RWPE2 (cell line): ENCODE data around the gene C1GALT1.

ENCODE experiments used
- ATAC-seq: fragments of 200-7000 bp; cut with Tn5 transposase; 3 replicates; pipeline ENCODE4 v1.9.1; 2021; ENCODE audit warnings: low read depth
- DNase-seq: peaks from one replicate; pipeline ENCODE4 v3.0.0-alpha.2; 2020; ENCODE audit warnings: low spot score
- H3K27ac ChIP-seq: fragments of 450-650 bp; 2 replicates; pipeline ENCODE4 v1.5.1; 2017; ENCODE audit warnings: mild to moderate bottlenecking; ENCODE audit not compliant: poor library complexity, severe bottlenecking
- H3K27me3 ChIP-seq: fragments of 250-450 bp; sonication (Bioruptor Pico); 2 replicates; pipeline ENCODE4 v1.5.1; 2021; ENCODE audit warnings: mild to moderate bottlenecking, moderate library complexity; ENCODE audit not compliant: insufficient read depth, poor library complexity, severe bottlenecking
- H3K36me3 ChIP-seq: fragments of 250-450 bp; sonication (Bioruptor Pico); 2 replicates; pipeline ENCODE4 v1.5.1; 2020; ENCODE audit warnings: low read depth, mild to moderate bottlenecking, moderate library complexity
- H3K4me1 ChIP-seq: fragments of 250-450 bp; sonication (Bioruptor Pico); 2 replicates; pipeline ENCODE4 v1.5.1; 2021; ENCODE audit warnings: mild to moderate bottlenecking, moderate library complexity; ENCODE audit not compliant: insufficient read depth, poor library complexity, severe bottlenecking
- H3K4me3 ChIP-seq: fragments of 250-450 bp; sonication (Bioruptor Pico); 2 replicates; pipeline ENCODE4 v1.5.1; 2021; ENCODE audit warnings: mild to moderate bottlenecking, moderate library complexity; ENCODE audit not compliant: severe bottlenecking
- H3K9me3 ChIP-seq: fragments of 250-450 bp; sonication (Bioruptor Pico); 2 replicates; pipeline ENCODE4 v1.5.1; 2021; ENCODE audit warnings: mild to moderate bottlenecking, moderate library complexity; ENCODE audit not compliant: severe bottlenecking
- TF ChIP-seq, protein P1 (sequence below): fragments of 450-650 bp; IDR thresholded peaks from one replicate; pipeline ENCODE4 v1.5.1; 2017; ENCODE audit warnings: mild to moderate bottlenecking, moderate library complexity; ENCODE audit not compliant: poor library complexity, severe bottlenecking

C1GALT1 gene

DNA sequence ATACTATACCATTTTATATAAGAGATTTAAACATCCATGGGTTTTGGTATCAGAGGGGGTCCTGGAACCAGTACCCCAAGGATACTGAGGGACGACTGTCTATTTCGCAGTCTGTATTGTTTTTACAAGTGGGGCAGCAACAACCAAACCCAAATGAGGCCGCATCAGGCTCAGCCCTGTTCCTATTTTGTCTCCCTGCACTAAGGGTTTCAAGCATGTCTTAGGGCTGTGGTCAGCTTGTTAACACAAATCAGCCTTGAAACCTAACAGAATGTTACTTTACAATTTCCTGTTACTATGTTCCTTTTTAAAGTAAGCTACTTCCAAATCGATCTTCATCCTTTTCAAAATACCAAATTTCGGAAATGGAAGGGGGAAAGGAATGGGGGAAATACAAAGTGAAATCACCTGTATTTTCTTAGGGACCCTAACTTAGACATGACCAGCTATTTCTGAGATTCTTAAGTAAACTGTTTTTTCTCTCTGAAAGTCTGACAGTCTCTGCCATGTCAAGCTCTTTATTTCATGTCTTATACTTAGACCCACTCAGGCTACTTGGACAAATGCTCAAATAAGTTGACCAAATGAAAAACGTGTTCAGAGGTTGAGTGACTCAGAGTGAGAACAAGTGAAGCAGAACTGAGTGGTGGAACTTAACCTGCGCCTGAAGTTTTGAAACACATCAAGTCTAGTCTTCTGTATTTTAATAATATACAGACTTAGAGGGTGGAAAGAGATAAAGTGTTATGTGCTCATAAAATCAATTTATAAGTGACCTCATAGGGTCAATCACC, 75.8 kb downstream of the C1GALT1 start:
- H3K36me3 ChIP-seq = peaks cover 4% of the 10 kb centered on the region; the same call in 1 of the 2 replicates
- DNase-seq = no peak
- no peak overlapping the region for H3K4me3 ChIP-seq
- no peaks in the 10 kb centered on the region for H3K27me3 ChIP-seq
- TF ChIP-seq, protein P1, sequence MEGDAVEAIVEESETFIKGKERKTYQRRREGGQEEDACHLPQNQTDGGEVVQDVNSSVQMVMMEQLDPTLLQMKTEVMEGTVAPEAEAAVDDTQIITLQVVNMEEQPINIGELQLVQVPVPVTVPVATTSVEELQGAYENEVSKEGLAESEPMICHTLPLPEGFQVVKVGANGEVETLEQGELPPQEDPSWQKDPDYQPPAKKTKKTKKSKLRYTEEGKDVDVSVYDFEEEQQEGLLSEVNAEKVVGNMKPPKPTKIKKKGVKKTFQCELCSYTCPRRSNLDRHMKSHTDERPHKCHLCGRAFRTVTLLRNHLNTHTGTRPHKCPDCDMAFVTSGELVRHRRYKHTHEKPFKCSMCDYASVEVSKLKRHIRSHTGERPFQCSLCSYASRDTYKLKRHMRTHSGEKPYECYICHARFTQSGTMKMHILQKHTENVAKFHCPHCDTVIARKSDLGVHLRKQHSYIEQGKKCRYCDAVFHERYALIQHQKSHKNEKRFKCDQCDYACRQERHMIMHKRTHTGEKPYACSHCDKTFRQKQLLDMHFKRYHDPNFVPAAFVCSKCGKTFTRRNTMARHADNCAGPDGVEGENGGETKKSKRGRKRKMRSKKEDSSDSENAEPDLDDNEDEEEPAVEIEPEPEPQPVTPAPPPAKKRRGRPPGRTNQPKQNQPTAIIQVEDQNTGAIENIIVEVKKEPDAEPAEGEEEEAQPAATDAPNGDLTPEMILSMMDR = no peak
- ATAC-seq = no peak
- no peaks in the 10 kb centered on the region for H3K4me1 ChIP-seq
- no peak overlapping the region for H3K27ac ChIP-seq
- H3K9me3 ChIP-seq = no peaks in the 10 kb centered on the region

DNA sequence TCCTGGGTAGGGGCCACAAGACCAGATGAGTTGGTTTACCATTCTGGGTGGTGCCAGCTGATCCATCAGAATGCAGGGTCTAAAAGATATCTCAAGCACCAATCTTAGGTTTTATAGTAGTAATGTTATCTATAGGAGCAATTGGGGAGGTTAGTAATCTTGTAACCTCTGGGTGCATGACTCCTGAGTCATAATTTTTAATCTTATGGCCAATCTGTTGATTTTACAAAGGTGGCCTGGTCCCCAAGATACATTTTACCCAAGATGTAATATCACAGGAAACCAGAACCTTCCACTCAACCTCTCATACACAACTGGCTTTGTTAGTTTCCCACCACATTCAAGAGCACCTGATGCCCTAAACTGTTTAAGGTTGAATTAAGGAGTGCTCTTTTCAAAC, 79.5 kb downstream of the C1GALT1 start:
- no peak overlapping the region for H3K27ac ChIP-seq
- DNase-seq (no peak), ATAC-seq (no peak)
- peaks cover 4% of the 10 kb centered on the region; the same call in 1 of the 2 replicates for H3K36me3 ChIP-seq
- no peaks in the 10 kb centered on the region for H3K9me3 ChIP-seq
- no peak overlapping the region for H3K4me3 ChIP-seq
- TF ChIP-seq, protein P1 = no peak
- H3K4me1 ChIP-seq = no peaks in the 10 kb centered on the region
- no peaks in the 10 kb centered on the region for H3K27me3 ChIP-seq

DNA sequence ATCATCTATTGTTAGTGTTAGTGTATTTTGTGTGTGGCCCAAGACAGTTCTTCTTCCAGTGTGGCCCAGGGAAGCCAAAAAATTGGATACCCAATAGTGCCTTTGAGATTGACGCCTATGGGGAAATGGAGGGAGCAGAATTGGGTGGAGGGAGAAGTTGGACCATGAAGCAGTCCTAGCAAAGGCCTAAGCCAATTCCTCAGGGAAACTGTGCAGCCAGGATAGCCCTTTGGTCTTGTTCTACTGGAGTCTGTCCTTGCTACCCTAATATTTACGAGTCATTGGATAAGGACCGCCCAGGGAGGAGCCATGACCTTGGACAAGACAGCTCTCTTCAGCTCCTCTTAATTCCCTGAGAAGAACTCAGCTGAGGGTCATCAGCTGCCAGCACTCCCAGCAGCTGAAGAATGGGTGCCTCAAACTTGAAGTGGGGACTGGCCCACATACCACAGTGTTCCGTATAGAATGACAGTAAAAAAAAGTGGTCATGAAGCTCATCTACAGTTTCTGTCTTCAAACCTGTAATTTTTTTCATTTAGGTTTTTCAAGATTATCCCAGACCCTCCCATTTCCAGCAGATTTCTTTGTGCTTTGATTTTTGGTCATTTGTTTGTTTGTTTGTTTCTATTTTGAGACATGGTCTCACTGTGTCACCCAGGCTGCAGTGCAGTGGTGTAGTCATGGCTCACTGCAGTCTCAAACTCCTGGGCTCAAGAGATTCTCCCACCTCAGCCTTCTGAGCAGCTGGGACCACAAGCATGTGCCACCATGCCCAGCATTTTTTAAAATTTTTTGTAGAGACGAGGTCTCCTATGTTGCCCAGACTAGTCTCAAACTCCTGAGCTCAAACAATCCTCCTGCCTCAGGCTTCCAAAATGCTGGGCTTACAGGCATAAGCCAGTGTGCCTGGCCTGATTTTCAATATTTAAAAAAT, 81.2 kb downstream of the C1GALT1 start:
- H3K27me3 ChIP-seq = no peaks in the 10 kb centered on the region
- H3K4me3 ChIP-seq = no peak overlapping the region
- H3K4me1 ChIP-seq = no peaks in the 10 kb centered on the region
- TF ChIP-seq, protein P1 = no peak
- H3K27ac ChIP-seq = no peak overlapping the region
- no peak for ATAC-seq
- DNase-seq = no peak
- no peaks in the 10 kb centered on the region for H3K9me3 ChIP-seq
- H3K36me3 ChIP-seq = peaks cover 4% of the 10 kb centered on the region; the same call in 1 of the 2 replicates

DNA sequence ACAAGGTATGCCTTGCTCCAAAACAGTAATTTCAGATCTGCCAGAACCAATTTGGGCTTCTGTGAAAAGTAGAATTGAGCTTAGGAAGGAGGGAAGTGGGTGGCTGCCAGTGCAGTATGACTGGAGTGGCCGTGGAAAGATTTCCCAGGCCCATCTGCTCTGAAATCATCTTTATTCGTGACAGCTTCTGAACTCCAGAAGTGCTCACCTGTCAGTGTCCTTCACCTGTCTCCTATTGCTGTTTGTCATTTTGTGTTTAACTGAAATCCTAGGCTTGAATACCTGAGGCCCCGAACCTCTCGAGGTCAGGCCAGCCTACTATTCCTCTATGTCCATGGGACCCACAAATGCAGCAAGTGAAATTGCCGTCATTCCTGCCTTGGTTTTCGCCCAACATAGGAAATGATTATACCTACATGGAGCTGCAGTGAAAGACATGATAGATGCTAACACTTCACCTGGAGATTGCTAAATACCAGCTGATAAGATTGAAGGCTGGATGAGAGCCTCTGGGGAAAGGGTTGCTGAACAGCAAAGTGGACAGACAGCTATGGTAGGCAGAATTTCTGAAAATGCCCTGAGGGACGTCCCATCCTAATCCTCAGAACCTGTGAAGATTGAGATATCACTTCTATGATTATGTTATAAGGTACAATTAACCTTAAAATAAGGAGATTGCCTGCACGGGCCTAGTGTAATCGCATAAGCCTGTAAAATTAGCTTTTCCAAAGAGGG, 82.1 kb downstream of the C1GALT1 start:
- Histone ChIP-seq H3K4me1 (no peaks in the 10 kb centered on the region), H3K36me3 (no peaks in the 10 kb centered on the region), H3K27me3 (no peaks in the 10 kb centered on the region), H3K27ac (no peak overlapping the region), H3K4me3 (no peak overlapping the region), H3K9me3 (no peaks in the 10 kb centered on the region)
- TF ChIP-seq, protein P1 = no peak
- DNase-seq = no peak
- ATAC-seq = no peak
